Neural crest cell (in vitro differentiated cells): Measurements from ENCODE around the gene MLIP. TPM values are rescaled to one million over a fixed set of nuclear protein-coding genes. Genes with fewer than 3 reads are reported as not detected.
"Not testable (repeated sequence)": the region's sequence is repeated elsewhere in the genome, so short reads cannot be mapped to it uniquely, and the experiment has no call there.

Experiments used
- DNase-seq: peaks from one replicate; pipeline ENCODE4 v3.0.0; 2021; ENCODE audit warnings: low read depth, mixed read lengths, low spot score
- H3K27ac Mint-ChIP-seq: one replicate; pipeline ENCODE4 v1.8.0; 2021; ENCODE audit warnings: mild to moderate bottlenecking, mixed read lengths; ENCODE audit not compliant: unreplicated experiment
- H3K27me3 Mint-ChIP-seq: 2 replicates; pipeline ENCODE4 v1.8.0; 2021; ENCODE audit warnings: low read depth, mild to moderate bottlenecking, mixed read lengths
- H3K36me3 Mint-ChIP-seq: 2 replicates; pipeline ENCODE4 v1.8.0; 2021; ENCODE audit warnings: low read depth, mild to moderate bottlenecking, mixed read lengths
- H3K4me1 Mint-ChIP-seq: 2 replicates; pipeline ENCODE4 v1.8.0; 2021; ENCODE audit warnings: mixed read lengths
- H3K4me3 Mint-ChIP-seq: one replicate; pipeline ENCODE4 v1.8.0; 2021; ENCODE audit warnings: mild to moderate bottlenecking, mixed read lengths
- H3K9me3 Mint-ChIP-seq: 2 replicates; pipeline ENCODE4 v1.8.0; 2021; ENCODE audit warnings: mixed read lengths
- total RNA-seq: library from RNA; stranded (reverse); gene quantifications from 2 replicates; pipeline ENCODE4 v1.2.1, GENCODE V29; 2021
- TF ChIP-seq, protein P1 (sequence below): fragments of 200-600 bp; sonication (generic); conservative IDR thresholded peaks from 2 replicates; pipeline ENCODE4 v1.5.0; 2021; ENCODE audit warnings: antibody characterized with exemption, mild to moderate bottlenecking

Gene MLIP
- total RNA-seq, 1 donor from 2014 or later: not detected

DNA sequence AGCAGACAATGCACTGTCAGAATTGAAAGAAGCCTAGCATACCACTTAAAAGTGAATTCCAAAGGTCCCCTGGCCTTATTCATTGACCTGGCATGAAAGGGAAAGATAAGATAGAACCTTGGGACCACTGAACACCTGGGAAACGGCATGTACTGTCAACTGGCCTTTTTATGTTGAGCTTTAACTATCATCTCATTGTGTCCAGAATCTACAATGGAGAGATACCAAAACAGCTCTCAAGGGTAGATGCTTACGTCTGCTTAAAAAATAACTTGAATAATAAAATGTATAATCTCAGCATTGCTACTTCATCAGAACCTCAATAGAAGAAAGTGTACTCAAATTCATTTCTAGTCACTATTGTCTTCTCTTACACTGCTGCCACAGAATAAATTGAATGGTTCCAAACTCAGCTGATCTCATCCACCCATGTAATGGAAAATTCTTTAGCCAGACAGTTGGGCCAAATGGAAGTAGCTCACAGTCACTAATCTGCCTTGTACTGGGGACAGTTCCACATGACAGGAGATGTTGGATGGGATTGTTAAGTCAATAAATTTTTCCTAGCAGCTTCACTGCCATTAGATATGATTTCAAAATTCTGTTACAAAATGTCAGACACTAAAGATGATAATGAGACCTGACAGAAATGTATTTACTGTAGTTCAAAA is 93.8 kb downstream of the MLIP start:
- H3K27me3 Mint-ChIP-seq: no peaks in the 10 kb centered on the region
- no peaks in the 10 kb centered on the region for H3K9me3 Mint-ChIP-seq
- no peaks in the 10 kb centered on the region for H3K4me1 Mint-ChIP-seq
- no peaks in the 10 kb centered on the region for H3K36me3 Mint-ChIP-seq
- DNase-seq: no peak
- TF ChIP-seq, protein P1, sequence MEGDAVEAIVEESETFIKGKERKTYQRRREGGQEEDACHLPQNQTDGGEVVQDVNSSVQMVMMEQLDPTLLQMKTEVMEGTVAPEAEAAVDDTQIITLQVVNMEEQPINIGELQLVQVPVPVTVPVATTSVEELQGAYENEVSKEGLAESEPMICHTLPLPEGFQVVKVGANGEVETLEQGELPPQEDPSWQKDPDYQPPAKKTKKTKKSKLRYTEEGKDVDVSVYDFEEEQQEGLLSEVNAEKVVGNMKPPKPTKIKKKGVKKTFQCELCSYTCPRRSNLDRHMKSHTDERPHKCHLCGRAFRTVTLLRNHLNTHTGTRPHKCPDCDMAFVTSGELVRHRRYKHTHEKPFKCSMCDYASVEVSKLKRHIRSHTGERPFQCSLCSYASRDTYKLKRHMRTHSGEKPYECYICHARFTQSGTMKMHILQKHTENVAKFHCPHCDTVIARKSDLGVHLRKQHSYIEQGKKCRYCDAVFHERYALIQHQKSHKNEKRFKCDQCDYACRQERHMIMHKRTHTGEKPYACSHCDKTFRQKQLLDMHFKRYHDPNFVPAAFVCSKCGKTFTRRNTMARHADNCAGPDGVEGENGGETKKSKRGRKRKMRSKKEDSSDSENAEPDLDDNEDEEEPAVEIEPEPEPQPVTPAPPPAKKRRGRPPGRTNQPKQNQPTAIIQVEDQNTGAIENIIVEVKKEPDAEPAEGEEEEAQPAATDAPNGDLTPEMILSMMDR: no peak
- no peak overlapping the region for H3K4me3 Mint-ChIP-seq
- no peak overlapping the region for H3K27ac Mint-ChIP-seq

DNA sequence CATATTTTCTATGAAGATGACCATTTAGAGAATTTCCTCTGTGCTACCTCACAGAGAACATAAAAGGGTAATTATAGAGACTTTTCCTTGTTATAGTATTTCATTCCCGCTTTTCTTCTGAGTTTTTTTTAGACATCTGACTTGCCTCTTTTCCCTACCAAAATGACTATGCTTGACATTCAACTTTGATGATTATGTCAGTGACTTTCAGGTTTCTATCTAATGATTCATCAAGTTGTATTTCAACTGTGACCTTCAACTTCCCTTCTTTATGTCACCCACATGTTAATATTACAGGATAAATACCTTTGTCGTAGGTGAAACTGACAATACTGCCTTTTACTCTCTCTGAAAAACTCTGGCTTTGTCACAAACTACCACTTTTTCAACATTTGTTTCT is 95.3 kb downstream of the MLIP start:
- H3K27me3 Mint-ChIP-seq: no peaks in the 10 kb centered on the region
- H3K36me3 Mint-ChIP-seq: no peaks in the 10 kb centered on the region
- H3K27ac Mint-ChIP-seq: no peak overlapping the region
- H3K4me3 Mint-ChIP-seq: no peak overlapping the region
- H3K4me1 Mint-ChIP-seq: no peaks in the 10 kb centered on the region
- no peaks in the 10 kb centered on the region for H3K9me3 Mint-ChIP-seq
- TF ChIP-seq, protein P1: no peak
- no peak for DNase-seq

DNA sequence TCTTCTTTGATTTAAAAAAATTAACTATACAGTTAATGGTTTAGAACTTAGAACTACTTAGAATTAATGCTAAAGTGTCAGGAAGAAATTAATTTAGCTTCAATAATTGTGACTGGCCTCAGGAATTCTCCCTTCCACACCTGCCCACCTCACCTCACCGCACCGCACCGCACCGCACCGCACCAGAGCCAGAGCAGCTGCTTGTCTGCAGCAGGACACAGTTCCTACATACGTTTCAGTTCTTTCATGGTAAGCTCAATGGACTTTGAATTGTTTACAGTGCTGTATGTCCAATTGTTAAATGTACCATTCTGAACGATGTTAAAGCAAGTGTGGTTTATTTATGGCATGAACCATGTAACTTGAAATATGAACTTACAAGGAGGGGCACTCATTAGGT is 98.7 kb downstream of the MLIP start:
- not testable (repeated sequence) for H3K36me3 Mint-ChIP-seq, DNase-seq, H3K4me3 Mint-ChIP-seq, H3K27me3 Mint-ChIP-seq, H3K4me1 Mint-ChIP-seq, H3K9me3 Mint-ChIP-seq
- peak overlapping the region; percentile 85 for H3K27ac Mint-ChIP-seq

DNA sequence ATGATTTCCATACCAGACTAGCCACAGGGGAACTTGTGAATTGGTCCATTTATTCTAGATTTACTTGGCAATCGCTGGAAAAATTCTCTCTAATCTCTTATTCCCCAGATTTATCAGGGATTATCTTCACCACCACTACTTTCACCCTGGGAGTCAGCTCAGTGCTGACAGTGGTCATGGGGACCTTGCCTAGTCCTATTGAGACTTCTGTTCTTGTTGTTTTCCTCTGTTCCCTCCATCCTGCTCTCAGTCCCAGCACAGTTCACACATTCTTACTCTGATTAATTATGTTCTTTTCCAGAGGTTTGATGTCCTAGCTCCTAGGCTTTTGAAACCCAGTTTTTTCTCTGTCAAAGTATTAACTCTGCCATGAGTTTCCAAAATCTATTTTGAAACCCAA is 103.0 kb downstream of the MLIP start:
- DNase-seq: no peak
- Mint-ChIP-seq H3K36me3 (no peaks in the 10 kb centered on the region), H3K4me3 (no peak overlapping the region), H3K9me3 (peaks cover 5% of the 10 kb centered on the region), H3K27ac (no peak overlapping the region), H3K4me1 (no peaks in the 10 kb centered on the region), H3K27me3 (no peaks in the 10 kb centered on the region)
- TF ChIP-seq, protein P1: no peak

DNA sequence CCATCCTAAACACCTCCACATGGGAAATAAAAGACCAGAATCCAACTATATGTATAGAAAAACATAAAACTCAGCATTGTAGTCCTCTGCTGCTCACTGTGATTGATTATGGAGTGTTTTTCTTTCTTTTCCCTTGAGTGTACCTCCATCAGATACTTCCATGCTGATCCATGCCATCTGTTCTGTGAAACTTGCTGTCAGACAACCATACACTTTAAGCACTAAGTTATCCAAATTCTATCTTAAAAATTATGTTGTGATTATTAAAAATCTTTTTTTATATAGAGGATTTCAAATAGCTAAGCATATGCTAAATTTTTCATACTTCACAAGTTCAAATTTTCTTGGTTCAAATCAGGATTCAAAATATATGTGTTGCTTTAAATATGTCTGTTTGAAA is 105.1 kb downstream of the MLIP start:
- DNase-seq: no peak
- H3K36me3 Mint-ChIP-seq: no peaks in the 10 kb centered on the region

DNA sequence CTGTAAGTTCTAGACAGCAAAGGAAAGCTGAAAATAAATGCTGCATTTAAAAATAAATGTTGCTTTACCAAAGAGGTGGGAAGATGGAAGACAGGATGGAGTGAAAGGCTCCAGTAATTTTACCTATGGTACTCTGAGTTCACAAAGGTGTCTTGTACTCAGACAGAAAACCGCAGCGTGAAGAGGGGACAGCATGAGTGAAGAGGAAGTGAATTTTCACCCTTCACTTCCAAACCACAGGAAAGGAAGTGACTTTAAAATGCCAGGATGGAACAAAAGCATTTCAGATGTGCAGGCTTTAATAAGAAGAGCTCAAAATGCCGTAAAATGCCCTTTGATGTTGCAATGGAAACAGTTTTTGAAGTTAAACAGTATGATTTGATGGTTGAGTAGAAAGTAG is 105.8 kb downstream of the MLIP start:
- H3K4me1 Mint-ChIP-seq: no peaks in the 10 kb centered on the region
- H3K9me3 Mint-ChIP-seq: peaks cover 5% of the 10 kb centered on the region
- H3K27me3 Mint-ChIP-seq: no peaks in the 10 kb centered on the region
- H3K4me3 Mint-ChIP-seq: no peak overlapping the region
- no peak overlapping the region for H3K27ac Mint-ChIP-seq
- DNase-seq: no peak
- TF ChIP-seq, protein P1: no peak
- H3K36me3 Mint-ChIP-seq: no peaks in the 10 kb centered on the region

More for the DNA sequence above, 105.1 kb downstream of the MLIP start:
- Mint-ChIP-seq H3K27me3 (no peaks in the 10 kb centered on the region), H3K27ac (no peak overlapping the region), H3K9me3 (peaks cover 5% of the 10 kb centered on the region), H3K4me3 (no peak overlapping the region), H3K4me1 (no peaks in the 10 kb centered on the region)
- TF ChIP-seq, protein P1: no peak
